Loucy (cell line): ENCODE results near the gene RS1.

Experiments used
- EZH2phosphoT487 ChIP-seq: fragments of 200-600 bp; IDR thresholded peaks from 2 replicates; pipeline ENCODE4 v1.6.1; 2018; ENCODE audit warnings: antibody characterized with exemption, mild to moderate bottlenecking, moderate library complexity, borderline replicate concordance
- TF ChIP-seq, protein P1 (sequence below): fragments of 200-600 bp; sonication (generic); conservative IDR thresholded peaks from 2 replicates; pipeline ENCODE4 v1.5.1; 2014; ENCODE audit warnings: mild to moderate bottlenecking, antibody characterized with exemption, low read length

GRCh38 chrX:18652636-18653035 is 19.3 kb downstream of the RS1 start:
- TF ChIP-seq, protein P1, sequence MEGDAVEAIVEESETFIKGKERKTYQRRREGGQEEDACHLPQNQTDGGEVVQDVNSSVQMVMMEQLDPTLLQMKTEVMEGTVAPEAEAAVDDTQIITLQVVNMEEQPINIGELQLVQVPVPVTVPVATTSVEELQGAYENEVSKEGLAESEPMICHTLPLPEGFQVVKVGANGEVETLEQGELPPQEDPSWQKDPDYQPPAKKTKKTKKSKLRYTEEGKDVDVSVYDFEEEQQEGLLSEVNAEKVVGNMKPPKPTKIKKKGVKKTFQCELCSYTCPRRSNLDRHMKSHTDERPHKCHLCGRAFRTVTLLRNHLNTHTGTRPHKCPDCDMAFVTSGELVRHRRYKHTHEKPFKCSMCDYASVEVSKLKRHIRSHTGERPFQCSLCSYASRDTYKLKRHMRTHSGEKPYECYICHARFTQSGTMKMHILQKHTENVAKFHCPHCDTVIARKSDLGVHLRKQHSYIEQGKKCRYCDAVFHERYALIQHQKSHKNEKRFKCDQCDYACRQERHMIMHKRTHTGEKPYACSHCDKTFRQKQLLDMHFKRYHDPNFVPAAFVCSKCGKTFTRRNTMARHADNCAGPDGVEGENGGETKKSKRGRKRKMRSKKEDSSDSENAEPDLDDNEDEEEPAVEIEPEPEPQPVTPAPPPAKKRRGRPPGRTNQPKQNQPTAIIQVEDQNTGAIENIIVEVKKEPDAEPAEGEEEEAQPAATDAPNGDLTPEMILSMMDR = no peak
- TF ChIP-seq EZH2phosphoT487 = no peak
